22Rv1 (cell line): Measurements from ENCODE around the gene IQSEC1.

Experiments used
- CTCF ChIP-seq: fragments of 450-650 bp; IDR thresholded peaks from 2 replicates; pipeline ENCODE4 v1.5.1; 2017; ENCODE audit warnings: mild to moderate bottlenecking
- ZFX ChIP-seq: fragments of 450-650 bp; IDR thresholded peaks from 2 replicates; pipeline ENCODE4 v1.6.1; 2017; ENCODE audit warnings: antibody characterized with exemption, borderline replicate concordance

GRCh38 chr3:13030684-13031083, 42.5 kb downstream of the IQSEC1 start:
- TF ChIP-seq CTCF (no peak), ZFX (no peak)
